VCaP (cell line): Measurements from ENCODE around the gene UQCC2.
A peak's percentile ranks its signal among the peaks of the same experiment; 100 is the strongest.

Source experiments
- H3K27ac ChIP-seq: fragments of 450-650 bp; 2 replicates; pipeline ENCODE4 v1.5.1; 2017
- TF ChIP-seq, protein P1 (sequence below): fragments of 450-650 bp; conservative IDR thresholded peaks from 2 replicates; pipeline ENCODE4 v1.5.1; 2017; ENCODE audit warnings: mild to moderate bottlenecking, moderate library complexity

UQCC2 gene

DNA sequence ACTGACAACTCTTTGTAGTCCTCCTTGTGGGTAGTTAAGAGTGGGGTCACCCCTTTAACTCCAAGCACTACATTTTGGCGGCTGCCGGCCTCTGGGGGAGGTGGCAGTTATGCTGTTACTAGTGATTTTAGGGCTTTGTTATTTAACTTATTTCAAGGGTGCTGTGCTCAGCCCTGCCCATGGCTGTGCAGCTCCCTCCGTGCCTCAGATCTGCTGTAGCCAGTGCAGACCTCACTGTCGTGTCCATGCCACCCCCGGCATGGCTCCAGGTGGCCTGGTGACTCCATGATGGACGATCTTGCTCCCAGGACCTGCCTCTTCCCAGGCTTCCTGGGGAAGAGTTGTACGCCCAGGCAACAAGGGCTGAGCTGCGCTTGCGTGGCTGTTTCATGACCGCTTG, 15.4 kb downstream of the UQCC2 start:
- H3K27ac ChIP-seq: peak overlapping the region; percentile 86
- TF ChIP-seq, protein P1, sequence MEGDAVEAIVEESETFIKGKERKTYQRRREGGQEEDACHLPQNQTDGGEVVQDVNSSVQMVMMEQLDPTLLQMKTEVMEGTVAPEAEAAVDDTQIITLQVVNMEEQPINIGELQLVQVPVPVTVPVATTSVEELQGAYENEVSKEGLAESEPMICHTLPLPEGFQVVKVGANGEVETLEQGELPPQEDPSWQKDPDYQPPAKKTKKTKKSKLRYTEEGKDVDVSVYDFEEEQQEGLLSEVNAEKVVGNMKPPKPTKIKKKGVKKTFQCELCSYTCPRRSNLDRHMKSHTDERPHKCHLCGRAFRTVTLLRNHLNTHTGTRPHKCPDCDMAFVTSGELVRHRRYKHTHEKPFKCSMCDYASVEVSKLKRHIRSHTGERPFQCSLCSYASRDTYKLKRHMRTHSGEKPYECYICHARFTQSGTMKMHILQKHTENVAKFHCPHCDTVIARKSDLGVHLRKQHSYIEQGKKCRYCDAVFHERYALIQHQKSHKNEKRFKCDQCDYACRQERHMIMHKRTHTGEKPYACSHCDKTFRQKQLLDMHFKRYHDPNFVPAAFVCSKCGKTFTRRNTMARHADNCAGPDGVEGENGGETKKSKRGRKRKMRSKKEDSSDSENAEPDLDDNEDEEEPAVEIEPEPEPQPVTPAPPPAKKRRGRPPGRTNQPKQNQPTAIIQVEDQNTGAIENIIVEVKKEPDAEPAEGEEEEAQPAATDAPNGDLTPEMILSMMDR: no peak

DNA sequence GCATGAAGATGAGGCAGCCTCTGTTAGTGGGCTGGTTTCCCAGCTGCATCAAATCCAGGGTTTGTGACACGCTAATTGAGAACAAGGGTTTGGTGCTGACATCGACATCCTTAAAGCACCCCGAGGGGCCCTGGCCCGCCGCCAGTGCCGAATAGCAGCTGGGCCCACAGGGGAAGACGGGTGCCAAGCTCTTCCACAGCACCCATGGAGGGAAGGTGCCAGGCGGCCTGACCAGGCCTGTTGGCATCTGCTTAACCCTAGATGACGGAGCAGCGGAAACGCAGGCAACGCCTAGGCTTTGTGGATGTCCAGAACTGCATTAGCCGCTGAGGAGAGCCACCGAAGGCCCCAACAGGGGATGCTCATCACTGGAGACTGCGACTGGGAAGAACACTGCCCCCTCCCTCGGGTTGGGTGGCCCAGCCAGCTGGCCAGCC, 16.0 kb downstream of the UQCC2 start:
- peak overlapping the region; percentile 86 for H3K27ac ChIP-seq
- TF ChIP-seq, protein P1: no peak

DNA sequence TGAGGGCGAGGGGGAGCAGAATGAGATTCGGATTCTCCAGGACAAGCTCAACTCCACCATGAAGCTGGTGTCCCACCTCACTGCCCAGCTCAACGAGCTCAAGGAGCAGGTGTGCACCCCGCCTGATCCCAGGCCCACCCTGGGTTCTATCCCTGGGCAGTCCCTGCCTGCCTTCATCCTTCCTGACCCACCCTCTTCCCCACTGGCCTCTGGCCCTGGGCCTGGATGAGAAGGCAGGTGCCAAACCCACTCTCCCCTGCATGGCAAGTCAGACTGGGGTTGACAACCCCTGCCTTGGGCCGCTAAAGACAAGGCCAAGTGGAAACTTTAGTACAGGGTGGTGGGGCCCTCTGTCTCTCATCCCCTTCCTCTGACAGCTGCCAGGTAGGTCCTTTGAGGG, 16.5 kb downstream of the UQCC2 start:
- TF ChIP-seq, protein P1: no peak
- H3K27ac ChIP-seq: peak overlapping the region; percentile 86

DNA sequence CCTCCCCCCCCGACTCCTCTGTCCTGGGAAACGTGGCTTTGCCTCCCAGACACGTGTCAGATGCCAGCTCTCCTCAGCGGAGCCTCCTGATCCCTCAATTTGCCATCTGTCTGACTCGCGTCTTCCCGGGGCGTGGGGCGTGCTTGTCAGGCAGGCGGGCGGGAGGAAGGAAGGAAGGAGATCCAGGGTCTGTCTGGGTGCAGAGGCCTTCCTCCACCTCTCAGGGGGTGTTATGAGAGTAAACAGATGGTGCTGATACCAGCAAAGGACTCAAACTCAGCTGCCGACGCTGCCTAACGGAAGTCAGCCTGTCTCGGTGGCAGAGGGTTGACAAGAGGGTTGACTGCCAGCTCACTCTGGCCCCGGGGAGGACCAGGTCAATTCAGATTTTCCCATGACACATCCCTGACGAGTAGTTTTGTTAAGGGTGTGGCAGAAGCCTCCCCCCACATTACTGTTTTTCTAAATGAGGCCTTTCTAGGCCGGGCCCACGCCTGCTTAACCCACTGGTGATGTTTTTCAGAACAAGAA, 17.0 kb downstream of the UQCC2 start:
- TF ChIP-seq, protein P1: no peak
- peak overlapping the region; percentile 86 for H3K27ac ChIP-seq

DNA sequence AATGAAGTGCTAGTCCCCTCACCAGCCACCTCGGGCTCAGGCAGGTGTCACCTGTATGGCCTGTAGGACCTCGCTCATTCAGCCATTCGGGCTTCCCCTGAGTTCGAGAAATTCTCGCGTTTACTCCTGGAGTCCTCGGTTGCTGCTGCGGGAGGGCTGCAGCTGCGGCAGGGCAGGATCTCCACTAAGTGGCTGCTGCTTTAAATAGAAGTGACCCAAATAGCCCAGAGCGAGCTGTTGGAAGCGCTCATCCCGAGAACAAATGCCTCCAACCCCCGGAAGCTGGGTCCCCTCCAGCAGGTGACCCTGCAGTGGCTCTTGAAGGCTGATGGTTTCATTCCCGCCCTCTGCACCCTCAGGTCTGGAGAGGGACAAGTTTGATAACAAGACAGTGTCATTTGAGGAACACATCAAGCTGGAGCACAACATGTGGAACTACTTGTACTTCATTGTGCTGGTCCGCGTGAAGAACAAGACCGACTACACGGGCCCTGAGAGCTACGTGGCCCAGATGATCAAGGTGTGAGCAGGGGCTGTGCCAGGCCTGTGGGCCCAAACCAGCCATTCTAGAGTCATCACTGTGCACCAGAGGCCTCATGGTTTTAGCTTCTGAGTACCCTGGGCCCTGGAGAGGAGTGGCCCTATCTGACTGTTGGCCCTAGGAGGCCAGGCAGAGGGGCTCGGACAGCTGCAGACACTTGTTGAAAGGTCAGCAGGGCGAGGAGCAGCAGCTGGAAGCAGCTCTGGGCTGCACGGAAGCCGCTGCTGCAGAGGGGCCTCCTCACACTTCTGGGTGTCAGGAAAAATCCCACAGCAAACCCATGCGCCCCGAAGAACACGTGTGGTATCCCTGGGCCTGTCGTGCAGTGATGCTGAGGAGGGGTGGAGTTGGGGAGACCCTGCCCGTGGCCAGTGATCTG, 18.1 kb downstream of the UQCC2 start:
- H3K27ac ChIP-seq: no peak overlapping the region
- TF ChIP-seq, protein P1: no peak

DNA sequence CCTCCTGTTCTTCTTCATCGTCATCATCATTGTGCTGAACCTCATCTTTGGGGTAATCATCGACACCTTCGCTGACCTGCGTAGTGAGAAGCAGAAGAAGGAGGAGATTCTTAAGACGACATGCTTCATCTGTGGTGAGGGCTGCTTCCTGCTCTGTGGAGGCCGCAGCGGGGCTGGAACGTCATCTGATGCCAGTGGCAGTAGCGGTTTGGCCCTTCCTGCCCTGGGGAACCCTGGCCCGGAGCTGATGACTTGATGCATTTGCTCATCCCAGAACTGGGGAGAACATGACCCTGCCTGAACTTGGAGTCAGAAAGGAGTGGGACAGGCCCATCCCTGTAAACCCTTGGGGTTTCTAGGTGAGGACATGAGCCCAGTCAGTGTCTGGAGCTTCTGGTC, 18.7 kb downstream of the UQCC2 start:
- TF ChIP-seq, protein P1: no peak
- H3K27ac ChIP-seq: 0 out of 2 replicates have a peak overlapping the region, but pooled peaks have one; percentile 1

DNA sequence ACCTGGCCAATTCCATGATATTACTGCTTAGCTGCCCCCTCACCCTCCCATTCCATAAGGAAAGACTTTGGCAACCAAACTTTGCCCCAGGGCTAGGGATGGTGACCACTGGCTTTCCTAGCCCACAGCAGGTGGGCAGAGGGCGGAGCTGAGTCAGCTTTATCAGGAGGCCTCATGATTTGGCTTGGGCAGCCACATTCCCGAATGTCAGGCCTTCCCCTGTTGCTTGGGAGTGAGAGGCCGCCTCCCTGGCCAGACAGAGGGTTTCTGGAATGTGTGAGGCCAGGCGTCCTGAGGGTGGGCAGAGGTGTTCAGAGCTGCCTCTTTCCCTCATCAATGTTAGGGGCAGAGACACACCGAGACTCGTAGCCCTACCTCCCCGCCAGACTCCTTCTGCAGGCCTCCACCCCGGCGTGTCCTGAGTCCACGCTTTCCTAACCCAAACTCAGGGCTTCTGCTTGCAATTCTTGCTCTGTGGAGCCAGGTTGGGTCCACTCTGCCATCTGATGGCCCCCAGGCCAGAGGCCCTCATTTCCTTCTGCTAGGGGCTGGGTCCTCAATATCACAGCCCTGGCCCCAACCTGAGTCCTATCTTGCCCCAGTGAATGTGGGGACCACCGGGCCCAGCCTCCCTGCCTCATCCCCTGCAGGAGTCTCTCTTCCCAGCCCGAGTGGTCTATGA, 19.3 kb downstream of the UQCC2 start:
- 0 out of 2 replicates have a peak overlapping the region, but pooled peaks have one; percentile 1 for H3K27ac ChIP-seq
- TF ChIP-seq, protein P1: no peak
